SW480 (cell line): Measurements from ENCODE around the gene TTC34.

Experiments
- DNase-seq: peaks from one replicate; pipeline ENCODE4 v3.0.0-alpha.2; 2016; ENCODE audit warnings: low spot score

The TTC34 gene, protein sequence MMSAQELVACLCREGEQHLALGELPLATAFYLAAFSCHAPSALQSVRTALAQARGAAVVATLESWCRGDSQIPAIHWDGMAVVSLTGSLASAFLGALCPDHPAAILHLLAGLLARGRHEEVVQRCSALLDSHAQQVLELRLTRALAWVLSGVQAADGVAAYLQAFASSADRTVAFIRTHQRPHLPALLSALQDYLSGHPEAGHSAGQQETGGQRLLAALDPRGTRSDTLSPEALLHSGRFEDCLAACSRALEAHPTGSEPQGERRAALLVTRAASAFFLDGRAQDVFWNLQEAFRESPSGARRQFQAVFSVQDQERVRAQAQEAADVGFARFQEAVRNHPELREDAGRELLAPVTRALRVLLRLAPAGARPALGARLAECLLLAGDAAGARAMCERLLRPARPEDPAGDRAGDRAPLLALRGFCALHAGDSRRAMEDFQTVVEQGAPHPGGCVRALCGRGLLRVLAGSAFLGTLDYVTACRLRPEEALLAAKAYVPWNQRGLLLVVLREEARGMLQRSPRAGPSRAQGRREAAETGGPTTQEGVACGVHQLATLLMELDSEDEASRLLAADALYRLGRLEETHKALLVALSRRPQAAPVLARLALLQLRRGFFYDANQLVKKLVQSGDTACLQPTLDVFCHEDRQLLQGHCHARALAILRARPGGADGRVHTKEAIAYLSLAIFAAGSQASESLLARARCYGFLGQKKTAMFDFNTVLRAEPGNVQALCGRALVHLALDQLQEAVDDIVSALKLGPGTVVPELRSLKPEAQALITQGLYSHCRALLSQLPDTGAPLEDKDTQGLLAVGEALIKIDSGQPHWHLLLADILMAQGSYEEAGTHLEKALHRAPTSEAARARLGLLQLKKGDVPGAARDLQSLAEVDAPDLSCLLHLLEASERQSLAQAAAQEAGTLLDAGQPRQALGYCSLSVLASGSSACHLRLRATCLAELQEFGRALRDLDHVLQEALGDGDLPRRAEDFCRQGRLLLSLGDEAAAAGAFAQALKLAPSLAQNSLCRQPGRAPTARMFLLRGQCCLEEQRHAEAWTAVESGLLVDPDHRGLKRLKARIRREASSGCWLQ

DNA sequence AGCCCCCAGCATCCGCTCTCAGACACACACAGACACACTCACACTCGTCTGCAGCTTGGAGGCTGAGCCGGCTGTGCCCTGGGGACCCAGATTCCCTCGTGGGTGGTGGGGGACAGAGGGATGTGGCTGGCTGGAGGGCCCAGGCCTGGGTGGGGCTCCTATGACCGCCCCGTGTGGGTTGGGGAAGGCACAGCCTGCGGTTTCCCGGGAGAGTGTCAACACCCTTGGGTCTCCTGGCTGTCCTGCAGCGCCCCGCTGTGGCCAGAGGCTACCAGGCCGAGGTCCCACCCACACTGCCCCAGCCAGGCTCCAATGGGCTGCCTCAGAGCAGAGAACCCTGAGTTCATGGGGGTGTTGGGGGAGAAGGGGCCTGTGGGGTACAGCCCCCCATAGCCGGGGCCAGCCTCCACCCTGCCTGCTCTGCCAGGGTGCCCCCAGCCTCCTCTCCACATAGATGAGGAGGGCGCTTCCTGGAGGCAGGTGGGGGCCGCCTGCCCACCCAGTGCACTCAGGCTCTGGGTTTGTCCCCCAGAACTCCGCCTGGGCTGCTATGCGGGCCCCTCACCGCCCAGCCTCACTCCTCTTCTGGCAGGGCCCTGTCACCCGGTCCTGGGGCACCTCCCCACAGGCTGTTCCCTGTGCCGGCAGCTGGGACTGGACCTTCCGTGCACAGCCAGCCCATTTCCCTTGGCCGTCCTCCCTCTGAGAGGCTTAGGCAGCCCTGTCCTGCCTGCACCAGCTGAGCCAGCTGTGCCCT is at the start of gene TTC34:
Gene TTC34 (minus strand): TSS at position 159 of the 757 bp plus-strand sequence. CDS start 866 bp downstream, outside the sequence.
- peak; percentile 49 for DNase-seq

DNA sequence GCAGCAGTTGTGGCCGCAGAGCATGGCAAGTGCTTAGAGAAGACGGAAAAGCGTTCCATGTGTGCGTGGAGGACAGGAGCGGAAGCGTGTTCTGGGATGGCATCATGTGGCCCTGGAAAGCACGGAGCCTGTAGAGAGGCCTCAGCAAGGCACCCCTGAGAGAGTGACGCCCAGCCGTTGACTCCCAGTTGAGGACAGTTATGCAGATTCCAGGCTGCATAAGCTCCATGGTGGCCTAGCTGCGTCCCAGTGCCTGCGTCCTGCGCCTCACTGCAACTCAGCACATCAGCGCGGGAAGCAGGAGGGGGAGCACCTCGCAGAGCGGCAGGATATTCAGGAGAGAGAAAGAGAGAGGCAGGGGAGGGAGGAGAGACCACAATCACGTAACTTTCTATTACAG is 49.0 kb upstream of the TTC34 start:
- DNase-seq = no peak

- no peak for DNase-seq
Observed at GRCh38 chr1:2848006-2848670, 46.6 kb upstream of the TTC34 start.

DNA sequence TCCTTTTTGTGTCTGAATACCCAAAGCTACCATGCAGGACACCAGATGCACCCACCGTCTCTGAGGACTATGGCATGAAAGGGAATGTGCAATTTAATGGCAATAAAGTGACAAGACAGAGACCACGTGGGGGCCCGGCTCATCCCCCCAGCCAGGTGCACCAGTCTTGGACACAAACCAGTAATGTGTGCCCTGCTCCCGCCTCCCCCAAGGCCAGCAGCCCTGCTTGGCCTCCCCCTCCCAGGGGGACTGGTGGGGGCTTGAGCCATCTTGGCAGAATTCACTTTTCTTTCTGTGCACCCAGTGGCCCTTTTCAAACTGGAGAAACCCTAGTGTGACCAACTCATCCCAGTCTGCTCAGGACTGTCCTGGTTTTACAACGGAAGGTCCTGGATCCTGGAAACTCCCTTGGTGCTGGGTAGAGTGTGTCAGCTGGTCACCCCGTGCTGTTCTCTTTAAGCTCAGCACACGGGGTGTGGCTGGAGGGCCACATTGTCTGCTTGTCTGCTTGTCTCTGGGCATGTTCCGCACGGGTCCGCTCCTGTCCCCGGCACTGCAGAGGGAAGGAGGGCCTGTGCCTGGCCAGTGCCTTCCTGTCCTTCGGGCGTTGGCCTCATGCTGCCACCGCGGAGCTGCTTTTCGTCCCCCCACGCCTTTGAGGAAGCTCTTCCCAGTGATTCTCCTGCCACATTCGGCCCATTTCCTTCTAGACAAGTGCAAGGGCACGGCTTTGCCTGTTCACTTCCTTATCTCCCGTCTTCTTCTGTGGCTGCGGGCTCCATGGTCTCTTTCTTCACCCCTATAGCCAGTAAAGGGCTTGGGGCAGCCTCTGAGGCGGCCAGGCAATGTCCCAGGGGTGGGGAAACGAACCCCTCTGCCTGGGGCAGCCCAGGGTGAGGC is 45.8 kb upstream of the TTC34 start:
- no peak for DNase-seq

DNA sequence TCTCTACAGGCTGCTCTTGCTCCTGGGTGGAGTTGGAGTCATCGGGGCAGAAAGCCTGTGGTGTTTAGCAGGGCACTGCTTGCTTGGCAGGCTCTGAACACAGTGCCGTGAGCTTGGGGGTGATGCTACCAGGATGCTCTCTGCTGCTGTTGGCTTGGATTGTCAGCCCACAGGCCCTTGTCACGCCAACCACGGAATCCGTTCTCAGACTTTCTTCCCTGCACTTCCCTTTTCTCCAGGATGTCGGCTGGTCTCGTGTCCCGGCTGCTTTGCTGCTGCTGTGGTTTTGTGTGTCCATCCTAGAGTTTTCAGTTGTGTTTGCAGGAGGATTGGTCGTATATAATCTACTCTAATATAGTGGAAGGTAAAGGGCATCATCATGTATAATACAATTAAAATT is 44.4 kb upstream of the TTC34 start:
- no peak for DNase-seq

GRCh38 chr1:2840036-2840809 is 38.7 kb upstream of the TTC34 start:
- no peak for DNase-seq

DNA sequence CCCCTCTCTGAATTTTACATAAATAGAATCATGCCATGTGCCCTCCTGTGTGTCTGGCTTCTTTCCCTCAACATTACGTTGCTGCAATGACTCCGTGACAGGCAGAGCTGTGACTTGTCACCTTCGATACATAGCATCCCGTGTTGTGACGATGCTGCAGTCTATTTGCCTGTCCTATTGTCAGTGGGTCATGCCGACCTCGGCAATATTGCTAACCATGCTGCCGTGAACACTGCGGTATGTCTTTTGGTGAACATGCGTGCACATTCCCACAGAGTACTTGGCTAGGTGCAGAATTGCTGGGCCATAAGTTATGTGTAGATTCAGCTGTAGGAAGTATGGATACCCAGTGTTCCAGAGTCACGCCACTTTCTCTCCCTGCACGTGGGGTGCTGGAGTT is 36.3 kb upstream of the TTC34 start:
- no peak for DNase-seq

DNA sequence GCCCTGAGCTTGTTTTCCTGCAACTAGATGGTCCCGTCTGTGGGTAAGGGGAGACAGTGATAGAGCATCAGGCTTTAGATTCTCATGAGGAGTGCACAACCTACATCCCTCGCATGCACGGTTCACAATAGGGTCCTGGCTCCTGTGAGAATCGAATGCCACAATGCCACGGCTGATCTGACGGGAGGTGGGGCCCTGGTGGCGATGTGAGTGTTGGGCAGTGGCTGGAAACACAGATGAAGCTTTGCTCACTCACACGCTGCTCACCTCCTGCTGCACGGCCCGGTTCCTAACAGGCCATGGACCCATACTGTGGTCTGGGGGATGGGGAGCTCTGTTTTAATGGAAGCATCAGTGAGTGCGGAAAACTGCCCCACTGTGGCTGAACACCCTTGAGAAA is 35.8 kb upstream of the TTC34 start:
- no peak for DNase-seq

DNA sequence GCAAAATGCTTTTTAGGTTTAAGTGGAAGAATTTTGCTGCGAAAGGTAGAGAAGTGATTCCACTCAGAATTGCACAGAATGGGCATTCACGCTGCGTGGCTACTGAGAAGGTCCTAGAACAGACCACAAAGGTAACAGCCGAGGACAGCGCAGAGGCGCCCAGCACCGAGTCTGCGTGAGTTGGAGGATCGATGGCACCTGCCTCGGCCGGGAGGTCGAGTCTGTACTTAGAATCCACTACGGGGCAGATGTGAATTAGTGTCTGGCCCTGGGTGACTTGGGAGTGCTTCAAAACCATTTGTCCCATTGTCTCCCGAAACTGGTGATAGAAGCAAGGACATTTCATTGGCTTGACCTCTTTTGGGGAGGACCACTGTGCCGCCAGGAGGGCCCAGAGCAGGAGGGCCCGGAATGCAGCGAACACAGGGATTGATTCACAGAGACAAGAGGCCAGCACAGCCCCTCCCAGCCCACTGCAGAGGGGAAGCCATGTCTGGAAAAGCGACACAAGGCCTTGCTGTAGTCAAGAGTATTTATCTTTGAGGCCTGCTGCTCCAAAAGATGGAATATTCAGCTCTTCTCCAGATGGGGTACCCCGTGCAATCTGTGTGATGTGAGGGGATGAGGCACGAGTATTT is 35.0 kb upstream of the TTC34 start:
- no peak for DNase-seq

DNA sequence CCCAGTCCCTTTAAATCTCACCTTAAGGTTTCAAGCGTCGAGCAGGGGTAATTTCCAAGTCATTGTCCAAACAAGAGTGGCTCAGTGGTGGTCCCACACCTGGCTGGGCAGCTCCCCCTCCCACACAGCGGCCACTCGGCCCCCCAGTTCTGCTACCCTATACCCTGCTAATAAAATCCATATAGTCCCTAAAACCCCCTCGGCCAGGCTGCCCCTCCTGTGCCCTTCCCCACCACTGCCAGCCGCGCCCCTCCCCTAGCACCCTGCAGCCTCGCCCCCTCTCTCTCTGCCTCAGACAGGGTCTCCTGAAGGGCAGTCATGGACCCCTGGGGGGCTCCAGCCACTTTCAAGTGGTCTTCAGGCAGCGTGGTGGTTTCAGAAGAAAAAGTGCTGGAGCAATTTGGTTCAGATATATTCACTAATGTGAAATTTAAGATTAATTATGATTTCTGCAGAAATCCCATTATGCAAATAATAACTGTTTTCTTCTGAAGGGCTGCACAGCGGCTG is 34.2 kb upstream of the TTC34 start:
- DNase-seq = no peak

GRCh38 chr1:2834741-2835564 is 33.5 kb upstream of the TTC34 start:
- no peak for DNase-seq

DNA sequence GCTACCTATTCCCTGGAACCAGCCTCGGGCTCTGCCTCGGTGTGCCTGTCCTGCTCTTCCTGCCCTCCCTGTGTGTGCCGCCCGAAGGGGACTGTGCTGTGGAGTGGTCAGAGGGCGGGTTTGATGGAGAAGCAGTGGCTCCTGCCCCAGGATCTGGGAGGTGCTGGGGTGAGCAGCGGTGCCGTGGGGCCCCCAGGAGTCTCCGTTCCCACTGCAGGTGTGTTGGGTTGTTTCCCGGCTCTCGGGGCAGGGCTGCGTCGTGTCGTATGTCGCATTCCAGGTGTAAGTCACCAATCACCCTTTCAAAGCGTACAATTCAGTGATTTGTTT is 32.6 kb upstream of the TTC34 start:
- DNase-seq = no peak

GRCh38 chr1:2833454-2834145 is 32.1 kb upstream of the TTC34 start:
- DNase-seq = no peak

- no peak for DNase-seq
Observed at GRCh38 chr1:2832506-2833453, 31.3 kb upstream of the TTC34 start.

GRCh38 chr1:2831596-2832212 is 30.2 kb upstream of the TTC34 start:
- DNase-seq = no peak
